GM18867 (cell line): Measurements from ENCODE around the gene RNF223.
"Not testable (repeated sequence)": the region's sequence is repeated elsewhere in the genome, so short reads cannot be mapped to it uniquely, and the experiment has no call there.

Experiments
- ATAC-seq: cut with Tn5 transposase; IDR thresholded peaks from one replicate; pipeline ENCODE4 v1.9.1; 2021; ENCODE audit warnings: mild to moderate bottlenecking, moderate library complexity; ENCODE audit not compliant: unreplicated experiment

Gene RNF223

DNA sequence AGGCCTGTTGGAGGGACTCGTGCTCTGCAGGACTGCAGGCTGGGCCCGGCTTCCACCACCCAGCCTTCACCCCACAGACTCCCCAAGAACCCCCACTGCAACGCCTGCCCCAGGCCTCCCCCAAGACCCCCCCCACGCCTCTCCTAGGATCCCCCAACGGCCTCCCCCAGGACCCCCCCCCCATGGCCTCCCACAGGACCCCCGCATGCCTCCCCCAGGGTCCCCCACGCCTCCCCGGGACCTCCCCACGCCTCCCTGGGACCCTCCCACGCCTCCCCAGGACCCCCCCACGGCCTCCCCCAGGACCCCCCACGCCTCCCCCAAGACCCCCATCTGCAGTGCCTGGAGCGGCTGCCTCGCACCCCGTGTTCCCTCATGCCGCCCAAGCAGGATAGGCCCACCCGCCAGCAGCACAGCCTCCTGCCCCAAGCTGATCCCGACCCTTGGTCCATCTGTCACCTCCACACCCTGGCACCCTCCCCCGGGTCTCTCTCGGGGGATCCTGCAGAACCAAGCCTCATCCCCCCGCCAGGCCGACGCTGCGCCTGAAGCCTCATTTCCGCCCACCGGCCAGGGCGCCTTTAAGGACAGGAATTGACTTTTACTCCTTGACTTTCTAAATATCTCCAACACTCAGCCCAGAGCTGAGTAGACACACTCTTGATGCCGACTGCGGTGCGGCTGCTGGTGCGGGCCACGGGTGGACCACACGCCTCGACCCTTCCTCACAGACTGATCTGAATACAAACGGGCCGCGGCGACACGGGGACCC lies 14.1 kb upstream of the RNF223 start:
- ATAC-seq, result no peak

DNA sequence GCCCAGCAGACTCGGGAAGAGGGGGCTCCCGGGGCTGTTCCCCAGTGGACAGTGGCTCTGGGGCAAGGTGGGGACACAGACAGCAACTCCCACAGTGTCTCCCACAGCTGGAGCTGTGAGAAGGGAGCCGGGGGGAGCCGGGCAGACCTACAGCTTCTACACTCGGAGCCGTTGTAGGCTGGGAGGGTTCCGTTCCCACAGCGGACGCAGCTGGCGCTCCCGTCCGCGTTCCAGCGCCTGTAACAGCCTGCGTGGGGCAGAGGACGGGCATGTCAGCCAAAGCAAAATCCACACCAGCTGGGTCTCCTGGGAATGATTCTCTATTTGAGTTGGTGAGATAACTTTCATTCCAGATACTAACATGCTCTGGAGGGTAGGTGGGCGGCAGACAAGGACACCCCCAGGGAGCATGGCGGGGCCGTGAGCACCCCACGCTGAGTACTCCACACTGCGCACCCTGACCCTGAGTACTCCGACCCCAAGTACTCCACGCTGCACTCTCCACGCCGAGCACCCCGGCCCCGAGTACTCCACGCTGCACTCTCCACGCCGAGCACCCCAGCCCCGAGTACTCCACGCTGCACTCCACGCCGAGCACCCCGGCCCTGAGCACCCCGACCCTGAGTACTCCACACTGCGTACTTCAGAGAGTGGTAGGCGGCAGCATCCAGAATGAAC lies 13.4 kb upstream of the RNF223 start:
- no peak for ATAC-seq

DNA sequence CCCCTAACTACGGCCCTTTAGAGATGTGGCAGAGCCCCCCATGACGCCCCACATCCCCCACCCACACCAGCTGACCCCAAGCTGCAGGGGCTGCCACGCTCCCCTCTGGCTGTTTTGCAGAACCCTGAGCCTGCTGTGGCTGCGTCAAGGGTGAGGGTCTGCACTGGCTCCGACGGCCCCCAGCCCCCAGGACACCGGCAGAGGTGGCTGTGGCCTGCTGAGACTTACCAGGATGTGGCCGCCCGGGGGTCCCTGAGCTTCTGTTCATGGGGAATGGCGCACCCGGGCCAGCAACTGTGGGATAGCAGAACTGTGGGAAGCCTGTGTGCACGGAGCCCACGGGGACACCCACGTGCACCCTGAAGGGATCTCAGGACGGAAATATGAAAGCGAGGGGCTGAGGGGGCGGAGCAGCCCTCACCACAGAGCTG lies 12.8 kb upstream of the RNF223 start:
- ATAC-seq, result no peak

DNA sequence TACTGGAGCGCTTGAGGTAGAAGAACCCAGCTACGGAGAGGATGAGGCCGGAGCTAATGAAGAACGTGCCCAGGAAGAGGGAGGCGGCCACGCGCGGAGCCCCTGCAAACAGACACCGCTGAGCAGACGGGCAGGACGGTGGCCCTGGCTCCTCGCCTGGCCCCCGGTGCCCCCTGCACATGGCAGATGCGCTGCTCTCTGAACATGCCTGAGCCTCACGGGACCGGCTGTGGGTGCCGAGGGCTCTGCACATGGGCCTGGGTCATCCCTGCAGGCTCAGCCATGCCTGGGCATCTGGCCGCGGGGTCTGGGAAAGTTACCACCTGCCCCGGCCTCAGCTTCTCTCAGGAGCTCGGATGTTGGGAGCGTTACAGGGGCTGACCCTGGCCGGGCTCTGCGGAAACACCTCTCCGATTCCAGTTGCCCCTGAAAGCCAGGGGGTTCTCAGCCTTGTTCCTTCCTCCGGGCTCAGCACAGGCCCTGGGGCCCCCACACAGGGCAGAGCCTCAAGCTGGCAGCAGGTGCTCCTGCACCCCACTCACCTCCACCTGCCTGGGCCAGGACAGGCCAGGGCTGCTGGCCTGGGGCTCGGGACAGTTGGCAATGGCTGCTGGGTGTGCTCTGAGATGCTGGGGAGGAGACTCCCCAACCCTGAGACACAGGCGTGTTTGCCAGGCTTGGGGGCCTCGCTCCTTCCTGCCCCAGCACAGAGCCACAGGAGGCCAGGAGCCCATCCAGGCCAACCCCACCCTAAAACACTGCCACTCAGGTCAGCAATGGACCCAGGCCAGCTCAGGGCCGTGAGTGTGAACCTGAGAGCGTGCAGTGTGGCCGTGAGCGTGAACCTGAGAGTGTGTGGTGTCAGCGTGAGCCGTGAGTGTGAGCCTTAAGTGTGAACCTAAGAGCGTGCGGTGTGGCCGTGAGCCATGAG lies 12.1 kb upstream of the RNF223 start:
- ATAC-seq, result no peak

DNA sequence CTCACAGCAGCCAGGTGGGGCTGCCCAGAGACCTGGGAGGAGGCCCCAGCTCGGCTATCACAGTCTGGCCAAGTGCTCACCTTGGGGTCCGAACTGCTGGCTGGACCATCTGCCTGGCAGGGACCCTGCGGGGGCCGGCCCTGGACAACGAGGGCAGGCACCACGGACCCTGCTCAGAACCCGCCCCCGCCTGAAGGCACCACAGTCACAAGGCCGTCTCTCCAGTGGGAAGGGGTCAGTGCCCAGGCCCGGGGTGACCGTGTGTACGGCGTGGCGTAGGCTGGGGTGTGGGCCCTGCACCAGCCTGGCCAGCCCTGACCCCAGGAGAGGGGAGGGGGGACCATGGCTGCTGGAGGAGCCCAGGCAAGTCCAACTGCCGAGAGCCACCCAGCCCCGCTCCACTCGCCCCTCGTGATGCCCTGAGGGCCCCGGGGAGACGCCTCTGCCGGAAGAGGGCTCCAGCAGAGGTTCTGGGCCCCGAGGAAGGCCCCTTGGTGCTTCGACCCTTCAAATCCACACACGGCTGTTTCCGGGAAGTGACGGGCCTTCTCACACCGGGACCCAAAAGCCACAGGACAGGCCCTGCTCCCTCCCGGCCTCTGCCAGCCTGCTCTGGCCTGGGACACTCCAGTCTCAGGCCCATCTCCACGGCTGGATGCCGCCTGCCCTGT lies 11.2 kb upstream of the RNF223 start:
- no peak for ATAC-seq

DNA sequence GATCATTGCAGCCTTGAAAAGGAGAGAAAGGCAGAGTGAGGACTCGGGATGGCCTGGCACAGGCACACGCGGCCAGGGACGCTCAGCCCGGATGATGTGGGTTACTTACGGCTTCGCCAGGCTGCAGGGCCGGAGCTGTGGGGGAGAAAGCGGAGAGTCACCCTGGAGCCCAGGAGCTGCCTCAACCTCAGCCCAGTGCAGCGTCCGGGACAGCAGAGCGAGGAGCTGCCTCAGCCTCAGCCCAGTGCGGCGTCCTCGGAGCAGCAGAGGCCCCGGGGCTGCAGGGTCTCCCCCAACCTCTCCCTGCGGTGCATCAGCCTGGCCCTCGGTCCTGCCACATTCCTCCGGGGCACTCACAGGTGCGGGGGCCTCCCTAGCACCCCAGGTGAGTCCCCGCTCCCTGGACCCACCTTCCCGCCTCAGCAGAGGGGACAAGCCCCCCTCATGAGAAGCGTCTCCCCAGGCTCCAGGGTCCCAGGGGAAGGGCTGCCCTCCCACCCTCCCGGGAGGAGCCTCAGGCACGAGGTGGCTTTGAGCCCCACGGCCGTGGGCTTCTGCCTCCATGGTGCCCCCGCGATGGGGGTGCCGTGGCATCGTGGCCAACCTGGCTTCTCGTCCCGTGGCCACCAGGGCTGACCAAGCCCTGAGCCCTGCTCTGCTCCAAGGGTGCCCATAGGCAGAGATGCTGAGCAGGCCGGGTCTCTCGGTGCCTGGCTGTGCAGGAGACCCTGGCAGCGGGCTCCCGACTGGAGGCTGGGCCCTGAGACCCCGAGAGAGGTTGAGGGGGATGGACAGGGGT lies 10.5 kb upstream of the RNF223 start:
- ATAC-seq, result no peak

DNA sequence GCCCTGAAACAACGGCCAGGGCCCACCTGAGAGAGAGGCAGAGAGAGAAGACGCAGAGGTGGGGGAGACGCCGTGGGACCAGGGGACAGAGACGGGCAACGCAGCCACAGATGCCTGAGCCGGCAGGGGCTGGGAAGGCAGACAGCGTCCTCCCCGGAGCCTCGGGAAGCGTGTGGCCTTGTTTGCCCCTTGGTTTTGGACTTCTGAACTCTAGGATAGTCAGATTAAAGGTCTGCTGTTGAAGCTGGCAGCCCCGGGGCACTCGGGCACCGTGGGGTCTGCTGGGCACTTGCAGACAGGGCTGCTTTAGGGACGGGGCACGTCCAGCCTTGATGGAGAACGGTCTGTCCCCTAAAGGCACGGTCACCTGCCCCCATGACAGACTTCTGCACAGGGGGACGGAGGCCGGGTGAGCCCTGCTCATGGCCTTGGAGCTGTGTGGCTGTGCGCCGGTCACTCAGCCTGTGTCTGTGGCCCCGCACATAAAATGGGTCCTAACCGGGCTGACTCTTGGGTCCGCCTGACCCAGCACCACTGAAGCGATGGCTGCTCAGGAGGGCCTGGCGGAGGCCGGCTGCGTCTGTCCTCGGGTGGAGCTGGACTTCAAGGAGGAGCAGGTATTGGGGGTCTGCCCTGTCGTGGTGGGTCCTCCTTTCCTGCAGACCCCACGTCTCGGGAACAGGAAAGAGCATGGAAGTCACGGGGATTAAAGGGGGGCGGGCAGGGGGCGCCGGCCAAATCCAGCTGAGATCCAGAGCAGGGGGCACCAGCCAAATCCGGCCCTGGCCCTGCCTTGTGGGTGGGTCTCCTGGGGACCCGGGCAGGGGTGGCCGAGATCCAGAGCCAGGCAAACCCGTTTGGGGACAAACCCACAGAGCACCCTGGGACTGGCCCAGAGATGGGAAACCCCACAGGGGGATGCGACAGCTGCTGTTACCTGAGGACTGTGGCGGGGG lies 9.6 kb upstream of the RNF223 start:
- no peak for ATAC-seq

DNA sequence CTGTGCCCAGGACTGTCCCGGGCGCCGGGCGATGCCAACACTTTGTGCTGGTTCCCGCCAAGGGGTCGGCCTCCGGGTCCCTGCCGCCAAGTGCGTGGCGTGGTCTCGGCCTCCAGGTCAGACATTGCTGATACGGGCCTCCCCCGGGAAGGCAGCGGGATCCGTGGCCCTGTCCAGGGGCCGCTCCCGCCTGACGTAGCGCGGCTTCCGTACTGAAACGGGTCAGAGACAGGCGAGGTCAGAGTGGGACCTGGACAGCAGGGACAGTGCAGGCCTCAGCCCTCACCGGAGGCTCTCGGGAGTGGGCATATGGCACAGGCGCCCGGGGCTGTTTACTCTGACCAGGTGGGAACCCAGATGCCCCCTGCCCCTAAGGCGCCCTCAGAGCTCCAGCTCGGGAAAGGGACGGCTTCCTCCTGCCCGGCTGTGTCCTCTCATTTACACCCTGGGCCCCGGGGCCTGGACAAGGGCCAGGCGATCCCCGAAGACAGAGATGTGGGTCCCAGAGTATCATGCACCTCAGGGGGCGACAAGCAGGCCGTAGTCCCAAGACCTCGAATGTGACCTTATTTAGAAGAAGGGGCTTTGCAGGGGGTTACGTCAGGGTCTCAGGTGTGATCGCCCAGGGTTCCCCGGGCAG lies 8.8 kb upstream of the RNF223 start:
- ATAC-seq, result no peak

DNA sequence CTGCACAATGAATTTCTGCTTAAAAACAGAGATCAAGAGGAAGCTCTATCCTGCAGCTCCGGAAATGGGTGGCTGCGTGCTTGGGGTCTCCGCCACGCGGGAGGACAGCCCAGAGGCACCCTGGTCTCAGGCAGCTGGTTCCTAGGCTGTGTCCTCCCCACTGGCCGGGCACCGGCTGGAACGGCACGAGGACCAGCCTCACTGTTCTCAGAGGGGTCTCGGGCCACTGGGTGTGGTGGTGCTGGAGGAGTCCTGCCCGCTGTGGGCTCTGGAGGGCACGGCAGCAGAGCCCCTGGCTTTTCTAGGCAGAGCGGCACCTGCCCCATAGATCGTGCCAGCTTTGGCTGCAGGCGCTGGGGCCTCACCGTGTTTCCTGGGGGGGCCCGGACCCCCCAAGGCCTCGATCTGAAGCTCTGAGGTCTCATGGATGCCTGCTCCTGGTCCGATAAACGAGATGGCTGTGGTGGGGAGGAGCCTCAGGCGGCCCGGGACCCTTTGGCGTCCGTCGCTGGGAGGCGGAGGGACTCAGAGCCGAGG lies 8.2 kb upstream of the RNF223 start:
- no peak for ATAC-seq

DNA sequence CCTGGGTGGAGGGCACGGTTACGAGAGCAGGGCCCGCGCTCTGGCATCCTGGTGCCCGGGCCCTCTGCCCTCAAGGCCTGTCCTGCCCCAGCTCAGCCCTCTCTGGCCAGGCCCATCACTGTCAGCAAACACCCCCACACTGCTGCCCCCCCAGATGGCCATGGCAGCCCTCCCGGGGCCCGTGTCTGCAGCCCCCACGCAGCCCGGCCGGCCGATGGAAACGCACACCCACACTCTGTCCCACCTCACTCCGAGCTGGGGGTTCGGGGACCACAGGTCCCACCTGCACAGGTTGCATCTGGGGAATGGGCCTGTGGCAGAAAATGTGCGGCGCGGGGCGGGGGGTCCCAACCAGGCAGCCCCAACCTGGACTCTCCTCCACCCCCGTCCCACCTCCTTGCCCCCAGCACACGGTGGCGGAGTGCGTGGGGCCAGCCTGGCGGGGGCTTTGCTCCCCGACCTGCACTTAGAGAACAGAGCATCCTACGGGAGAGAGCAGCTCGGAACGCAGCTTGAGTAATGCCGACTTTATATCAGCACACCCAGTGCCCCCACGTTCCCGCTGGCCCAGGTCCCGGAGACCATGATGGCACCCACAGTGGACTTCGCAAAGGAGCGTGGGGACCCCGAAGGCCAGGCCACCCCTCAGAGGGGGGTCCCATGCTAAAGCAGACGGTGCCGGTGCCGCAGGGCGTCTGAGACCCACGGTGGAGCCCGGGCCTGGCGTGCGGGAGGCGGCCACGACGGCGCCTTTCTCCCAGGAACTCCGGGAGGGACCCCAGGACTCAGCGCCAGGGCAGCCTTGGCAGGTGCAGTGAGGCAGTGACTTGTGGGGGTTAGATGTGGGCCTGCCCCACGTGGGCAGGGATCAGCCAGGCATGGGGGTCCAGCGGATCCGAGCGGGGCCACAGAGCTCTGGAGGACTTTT lies 7.5 kb upstream of the RNF223 start:
- ATAC-seq, result no peak

DNA sequence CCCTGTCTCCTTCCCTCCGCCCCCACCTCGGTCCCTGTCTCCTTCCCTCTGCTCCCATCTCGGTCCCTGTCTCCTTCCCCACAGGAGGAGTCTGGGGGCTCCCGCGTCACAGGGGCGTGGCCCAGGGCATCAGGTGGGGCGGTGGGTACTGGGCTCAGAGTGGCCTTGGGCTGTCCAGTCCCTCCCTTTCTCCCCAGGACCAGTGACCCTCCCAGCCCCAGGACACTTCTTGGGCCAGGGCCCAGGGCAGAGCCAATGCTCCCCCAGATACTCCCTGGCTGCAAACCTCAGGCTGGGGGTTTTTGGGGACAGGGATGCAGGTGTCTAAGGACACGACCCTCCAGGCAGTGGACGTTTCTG lies 6.8 kb upstream of the RNF223 start:
- ATAC-seq, result no peak

DNA sequence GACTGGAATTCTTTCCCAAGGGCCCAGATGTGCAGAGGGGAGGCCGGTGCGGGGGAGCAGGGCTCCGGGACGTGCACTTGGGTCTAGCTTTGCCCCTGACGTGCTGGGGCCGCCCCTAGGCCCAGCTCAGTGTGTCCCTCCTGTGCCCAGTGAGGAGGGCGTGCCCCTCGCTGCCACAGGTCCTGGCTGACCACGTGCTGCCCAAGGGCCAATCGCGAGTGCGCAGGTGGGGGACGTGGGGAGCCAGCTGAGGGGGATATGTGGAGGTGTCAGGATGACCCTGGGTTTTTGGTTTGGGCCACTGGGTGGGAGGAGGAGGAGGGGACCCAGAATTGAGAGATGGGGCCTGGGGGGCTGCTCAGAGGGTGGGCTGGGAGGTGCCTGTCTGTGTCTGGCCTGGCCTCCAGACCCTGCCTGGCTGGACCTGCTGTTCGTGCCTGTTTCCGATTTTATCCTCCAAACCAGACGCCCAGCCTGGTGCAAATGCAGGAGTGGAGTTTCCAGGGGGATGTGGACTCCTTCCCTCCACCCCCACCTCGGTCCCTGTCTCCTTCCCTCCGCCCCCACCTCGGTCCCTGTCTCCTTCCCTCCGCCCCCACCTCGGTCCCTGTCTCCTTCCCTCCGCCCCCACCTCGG lies 6.1 kb upstream of the RNF223 start:
- no peak for ATAC-seq

DNA sequence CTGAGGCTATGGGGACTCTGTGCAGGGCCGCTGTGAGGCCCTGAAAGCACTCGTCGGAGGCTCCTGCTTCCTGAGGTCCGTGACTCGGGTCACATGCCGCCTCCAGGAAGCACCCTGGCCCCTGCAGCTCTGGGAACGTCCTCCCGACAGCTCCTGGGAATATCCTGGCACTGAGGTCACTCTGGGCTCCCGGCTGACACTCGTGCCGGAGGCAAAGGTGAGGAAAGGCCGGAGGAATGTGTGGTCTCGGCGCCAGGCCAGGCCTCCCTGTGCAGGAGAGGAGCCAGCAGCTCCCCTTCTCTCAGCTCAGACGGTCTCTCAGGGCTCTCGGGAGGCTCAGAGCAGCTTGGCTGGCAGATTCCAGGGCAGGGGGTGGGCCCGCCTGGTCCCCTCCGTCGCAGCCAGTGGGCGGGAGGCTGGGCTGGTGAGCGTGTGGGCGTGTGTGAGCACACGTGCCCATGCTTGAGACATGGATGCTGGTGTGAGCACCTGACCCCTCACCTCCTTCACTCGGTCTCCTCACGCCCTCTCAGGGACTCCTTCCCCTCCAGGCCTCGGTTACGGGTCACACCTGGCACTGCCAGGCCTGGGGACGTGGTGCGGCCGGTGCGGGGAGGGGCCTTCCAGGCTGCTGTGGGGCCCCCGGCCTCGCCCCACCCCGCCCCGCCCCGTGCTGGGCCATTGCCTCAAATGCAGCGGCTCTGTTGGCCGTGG lies 5.5 kb upstream of the RNF223 start:
- no peak for ATAC-seq

DNA sequence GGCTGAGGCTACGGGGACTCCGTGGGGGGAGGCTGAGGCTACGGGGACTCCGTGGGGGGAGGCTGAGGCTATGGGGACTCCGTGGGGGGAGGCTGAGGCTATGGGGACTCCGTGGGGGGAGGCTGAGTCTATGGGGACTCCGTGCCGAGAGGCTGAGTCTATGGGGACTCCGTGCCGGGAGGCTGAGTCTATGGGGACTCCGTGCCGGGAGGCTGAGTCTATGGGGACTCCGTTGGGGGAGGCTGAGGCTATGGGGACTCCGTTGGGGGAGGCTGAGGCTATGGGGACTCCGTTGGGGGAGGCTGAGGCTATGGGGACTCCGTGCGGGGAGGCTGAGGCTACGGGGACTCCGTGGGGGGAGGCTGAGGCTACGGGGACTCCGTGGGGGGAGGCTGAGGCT lies 3.3 kb upstream of the RNF223 start:
- not testable (repeated sequence) for ATAC-seq

DNA sequence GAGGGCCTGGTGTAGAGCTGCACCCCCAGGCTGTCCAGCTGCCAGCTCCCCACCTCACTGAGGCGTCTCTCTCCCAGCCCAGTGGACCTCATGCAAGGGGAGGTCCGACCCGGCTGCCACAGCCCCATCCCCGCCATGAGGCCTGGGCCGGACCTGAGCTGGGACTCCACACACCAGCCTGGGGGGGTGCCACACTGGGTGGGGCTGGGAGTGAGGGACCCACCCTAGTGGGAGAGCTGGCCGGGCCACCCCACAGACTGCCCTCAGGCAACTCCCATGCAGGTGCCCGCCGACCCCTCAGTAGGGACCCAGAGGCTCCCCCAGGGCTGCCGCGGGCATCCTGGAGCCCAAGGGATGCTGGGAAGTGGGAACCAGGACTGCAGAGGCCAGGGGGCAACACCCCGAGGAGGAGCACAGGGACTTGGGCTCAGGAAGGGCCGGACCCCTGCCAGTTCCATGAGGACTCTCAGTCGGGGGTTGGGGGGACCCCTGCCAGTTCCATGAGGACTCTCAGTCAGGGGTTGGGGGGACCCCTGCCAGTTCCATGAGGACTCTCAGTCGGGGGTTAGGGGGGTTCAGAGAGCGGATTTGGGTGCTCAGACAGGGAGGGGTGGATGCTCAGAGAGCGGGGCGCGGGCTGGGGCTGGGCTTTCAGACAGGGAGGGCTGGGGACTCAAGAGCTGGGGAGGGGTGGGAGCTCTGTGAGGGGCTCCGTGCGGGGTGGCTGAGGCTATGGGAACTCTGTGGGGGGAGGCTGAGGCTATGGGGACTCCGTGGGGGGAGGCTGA lies 1.2 kb upstream of the RNF223 start:
- ATAC-seq, result no peak
